ENCODE measurements around the gene FAM161B. TPM values are rescaled to one million over a fixed set of nuclear protein-coding genes. Genes with fewer than 3 reads are reported as not detected.

Gene FAM161B
- total and polyA plus RNA-seq, 2 of the 13 experiments (the other 11 are each of a cell fraction or from before 2014, with no cell fraction given): 1.6 to 2.0 TPM

DNA sequence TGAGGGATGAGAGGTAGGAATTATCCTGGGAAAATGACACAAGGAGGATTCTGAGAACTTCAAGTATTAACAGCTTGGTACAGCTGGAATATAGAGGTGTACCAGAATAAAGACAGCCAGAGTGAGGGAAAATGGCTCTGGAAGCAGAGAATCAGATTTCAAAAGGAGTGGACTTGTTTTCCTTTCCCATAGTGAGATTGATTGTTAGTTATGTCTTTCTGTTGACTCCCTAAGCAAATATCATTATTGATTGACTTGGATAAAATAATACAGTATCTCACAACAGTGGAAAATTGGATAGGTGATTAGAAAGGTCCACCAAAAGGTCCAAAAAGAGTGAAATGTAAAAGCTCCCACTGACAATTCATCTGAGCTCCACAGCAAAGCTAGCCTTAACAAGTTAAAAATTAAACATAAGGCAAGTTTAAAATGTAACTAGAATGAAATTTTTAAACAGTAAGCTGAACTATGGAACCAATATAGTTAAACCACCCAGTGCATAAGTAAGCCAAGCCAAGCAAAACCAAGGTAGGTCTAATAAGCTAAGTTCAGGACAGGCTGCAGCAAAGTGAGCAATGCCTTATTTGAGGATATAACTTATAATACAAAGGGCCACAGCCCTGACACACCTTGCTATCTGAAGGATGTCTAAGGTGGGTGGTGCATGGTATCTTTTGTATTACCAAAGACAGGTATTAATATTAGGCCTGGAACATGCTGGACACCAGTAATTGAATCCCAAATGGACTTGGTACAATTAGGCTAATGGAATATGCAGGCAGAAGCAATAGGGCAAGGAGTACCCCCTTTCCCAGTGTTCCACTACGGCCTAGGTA, 47.4 kb upstream of the FAM161B start (continued):
- TF ChIP-seq, protein P1, sequence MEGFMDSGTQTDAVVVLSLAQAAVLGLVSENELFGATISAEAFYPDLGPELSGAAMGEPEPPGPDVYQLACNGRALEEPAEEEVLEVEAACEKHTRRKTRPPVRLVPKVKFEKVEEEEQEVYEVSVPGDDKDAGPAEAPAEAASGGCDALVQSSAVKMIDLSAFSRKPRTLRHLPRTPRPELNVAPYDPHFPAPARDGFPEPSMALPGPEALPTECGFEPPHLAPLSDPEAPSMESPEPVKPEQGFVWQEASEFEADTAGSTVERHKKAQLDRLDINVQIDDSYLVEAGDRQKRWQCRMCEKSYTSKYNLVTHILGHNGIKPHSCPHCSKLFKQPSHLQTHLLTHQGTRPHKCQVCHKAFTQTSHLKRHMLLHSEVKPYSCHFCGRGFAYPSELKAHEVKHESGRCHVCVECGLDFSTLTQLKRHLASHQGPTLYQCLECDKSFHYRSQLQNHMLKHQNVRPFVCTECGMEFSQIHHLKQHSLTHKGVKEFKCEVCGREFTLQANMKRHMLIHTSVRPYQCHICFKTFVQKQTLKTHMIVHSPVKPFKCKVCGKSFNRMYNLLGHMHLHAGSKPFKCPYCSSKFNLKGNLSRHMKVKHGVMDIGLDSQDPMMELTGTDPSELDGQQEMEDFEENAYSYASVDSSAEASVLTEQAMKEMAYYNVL (CRISPR knock-in tag; IDR thresholded peaks at IDR 0.05; ENCODE audit: borderline replicate concordance): peak; percentile 30; the same call in 1 of the 2 replicates
- no peak for TF ChIP-seq ZNF639 (CRISPR knock-in tag; conservative IDR thresholded peaks at IDR 0.05)
- no peak for TF ChIP-seq ZNF780A (CRISPR knock-in tag; IDR thresholded peaks at IDR 0.05)
- TF ChIP-seq ZNF841 (CRISPR knock-in tag; IDR thresholded peaks at IDR 0.05; ENCODE audit: borderline replicate concordance): no peak
- TF ChIP-seq NR2F6 (IDR thresholded peaks at IDR 0.05): 0 out of 2 replicates have a peak, but pooled peaks have one; percentile 10
- TF ChIP-seq NR2F6 (CRISPR knock-in tag; IDR thresholded peaks at IDR 0.05): peak; percentile 6; the same call in 1 of the 2 replicates
- TF ChIP-seq, protein P2, sequence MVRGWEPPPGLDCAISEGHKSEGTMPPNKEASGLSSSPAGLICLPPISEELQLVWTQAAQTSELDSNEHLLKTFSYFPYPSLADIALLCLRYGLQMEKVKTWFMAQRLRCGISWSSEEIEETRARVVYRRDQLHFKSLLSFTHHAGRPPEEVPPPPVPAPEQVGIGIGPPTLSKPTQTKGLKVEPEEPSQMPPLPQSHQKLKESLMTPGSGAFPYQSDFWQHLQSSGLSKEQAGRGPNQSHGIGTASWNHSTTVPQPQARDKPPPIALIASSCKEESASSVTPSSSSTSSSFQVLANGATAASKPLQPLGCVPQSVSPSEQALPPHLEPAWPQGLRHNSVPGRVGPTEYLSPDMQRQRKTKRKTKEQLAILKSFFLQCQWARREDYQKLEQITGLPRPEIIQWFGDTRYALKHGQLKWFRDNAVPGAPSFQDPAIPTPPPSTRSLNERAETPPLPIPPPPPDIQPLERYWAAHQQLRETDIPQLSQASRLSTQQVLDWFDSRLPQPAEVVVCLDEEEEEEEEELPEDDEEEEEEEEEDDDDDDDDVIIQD (CRISPR knock-in tag; IDR thresholded peaks at IDR 0.05; ENCODE audit: low read depth): no peak
- no peak for TF ChIP-seq ZNF598 (CRISPR knock-in tag; IDR thresholded peaks at IDR 0.05; ENCODE audit: borderline replicate concordance)
- peak; percentile 11; the same call in 1 of the 2 replicates for TF ChIP-seq HOXA5 (CRISPR knock-in tag; IDR thresholded peaks at IDR 0.05)
- TF ChIP-seq SSRP1 (CRISPR knock-in tag; IDR thresholded peaks at IDR 0.05): peak; percentile 39; the same call in 1 of the 2 replicates
- no peak for TF ChIP-seq ZNF547 (CRISPR knock-in tag; IDR thresholded peaks at IDR 0.05)
- TF ChIP-seq ARNTL (CRISPR knock-in tag; IDR thresholded peaks at IDR 0.05): no peak
- TF ChIP-seq, protein P3, sequence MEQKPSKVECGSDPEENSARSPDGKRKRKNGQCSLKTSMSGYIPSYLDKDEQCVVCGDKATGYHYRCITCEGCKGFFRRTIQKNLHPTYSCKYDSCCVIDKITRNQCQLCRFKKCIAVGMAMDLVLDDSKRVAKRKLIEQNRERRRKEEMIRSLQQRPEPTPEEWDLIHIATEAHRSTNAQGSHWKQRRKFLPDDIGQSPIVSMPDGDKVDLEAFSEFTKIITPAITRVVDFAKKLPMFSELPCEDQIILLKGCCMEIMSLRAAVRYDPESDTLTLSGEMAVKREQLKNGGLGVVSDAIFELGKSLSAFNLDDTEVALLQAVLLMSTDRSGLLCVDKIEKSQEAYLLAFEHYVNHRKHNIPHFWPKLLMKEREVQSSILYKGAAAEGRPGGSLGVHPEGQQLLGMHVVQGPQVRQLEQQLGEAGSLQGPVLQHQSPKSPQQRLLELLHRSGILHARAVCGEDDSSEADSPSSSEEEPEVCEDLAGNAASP (CRISPR knock-in tag; IDR thresholded peaks at IDR 0.05; ENCODE audit: borderline replicate concordance): no peak; the same call in 1 of the 2 replicates
- TF ChIP-seq MTF1 (CRISPR knock-in tag; IDR thresholded peaks at IDR 0.05): no peak
- no peak for TF ChIP-seq TMF1 (CRISPR knock-in tag; IDR thresholded peaks at IDR 0.05; ENCODE audit: low read depth)
- TF ChIP-seq SATB2 (CRISPR knock-in tag; IDR thresholded peaks at IDR 0.05): 0 out of 2 replicates have a peak, but pooled peaks have one; percentile 65
- TF ChIP-seq HNRNPH1 (optimal IDR thresholded peaks at IDR 0.05; ENCODE audit: low read depth, low read length): no peak
- no peak for TF ChIP-seq ZNF563 (CRISPR knock-in tag; IDR thresholded peaks at IDR 0.05)
- TF ChIP-seq PRDM10 (CRISPR knock-in tag; IDR thresholded peaks at IDR 0.05; ENCODE audit: low read depth): no peak
- no peak for TF ChIP-seq ETV5 (CRISPR knock-in tag; IDR thresholded peaks at IDR 0.05; ENCODE audit: borderline replicate concordance)

Measured in HepG2 (cell line).